Coronary artery (tissue), 2 donors: ENCODE results near the gene ZNF334.

ENCODE experiments used
- DNase-seq: peaks from one replicate; pipeline ENCODE4 v3.0.0-alpha.2; 2017; ENCODE audit warnings: low spot score
- H3K27ac ChIP-seq, 2 donors: fragments of 200-600 bp; sonication (generic); one replicate each; pipeline ENCODE4 v1.5.1; 2016 to 2019
- H3K4me3 ChIP-seq: fragments of 200-600 bp; sonication (generic); 2 replicates; pipeline ENCODE4 v1.5.1; 2016; ENCODE audit warnings: mild to moderate bottlenecking, moderate library complexity
- CTCF ChIP-seq: fragments of 200-600 bp; sonication (generic); IDR thresholded peaks from one replicate; pipeline ENCODE4 v1.5.1; 2019; ENCODE audit warnings: antibody characterized with exemption

Gene ZNF334

GRCh38 chr20:46487628-46488027 is 25.7 kb downstream of the ZNF334 start:
- no peak for TF ChIP-seq CTCF

GRCh38 chr20:46485431-46485830 is 27.9 kb downstream of the ZNF334 start:
- no peak overlapping the region for H3K4me3 ChIP-seq
- no peak for TF ChIP-seq CTCF
- DNase-seq: no peak
- H3K27ac ChIP-seq: no peak overlapping the region

More at GRCh38 chr20:46487628-46488027, 25.7 kb downstream of the ZNF334 start:
- Histone ChIP-seq H3K4me3 (no peak overlapping the region), H3K27ac (no peak overlapping the region)
- no peak for DNase-seq

- TF ChIP-seq CTCF: no peak
- Histone ChIP-seq H3K27ac (no peak overlapping the region), H3K4me3 (no peak overlapping the region)
- no peak for DNase-seq
Observed at GRCh38 chr20:46484954-46485353, 28.4 kb downstream of the ZNF334 start.

- no peak for TF ChIP-seq CTCF
- Histone ChIP-seq H3K27ac (no peak overlapping the region), H3K4me3 (no peak overlapping the region)
- DNase-seq: no peak
Observed at GRCh38 chr20:46483879-46484278, 29.5 kb downstream of the ZNF334 start.

- no peak overlapping the region for H3K27ac ChIP-seq
- TF ChIP-seq CTCF: no peak
- H3K4me3 ChIP-seq: no peak overlapping the region
- no peak for DNase-seq
Observed at GRCh38 chr20:46482864-46483263, 30.5 kb downstream of the ZNF334 start.

- no peak overlapping the region for H3K27ac ChIP-seq
- no peak for TF ChIP-seq CTCF
- no peak for DNase-seq
- no peak overlapping the region for H3K4me3 ChIP-seq
Observed at GRCh38 chr20:46477640-46478039, 35.7 kb downstream of the ZNF334 start.

- H3K4me3 ChIP-seq: no peak overlapping the region
- no peak for DNase-seq
- no peak for TF ChIP-seq CTCF
- no peak overlapping the region for H3K27ac ChIP-seq
Observed at GRCh38 chr20:46477225-46477624, 36.1 kb downstream of the ZNF334 start.
